ENCODE measurements around the gene NCKAP5.

Gene NCKAP5

GRCh38 chr2:133599811-133600210 is 31.5 kb upstream of the NCKAP5 start:
- Histone ChIP-seq H3K9ac (ENCODE audit: low read depth in 1 of 2, low read length in 2 of 2) (no peak overlapping the region), H3K9me3 (ENCODE audit: control insufficient read depth in 1 of 2, low read length in 2 of 2) (no peaks in the 10 kb centered on the region), H3K27me3 (ENCODE audit: control insufficient read depth in 1 of 2, insufficient read depth in 2 of 2, low read length in 2 of 2) (no peaks in the 10 kb centered on the region), H3K4me3 (ENCODE audit: low read depth in 1 of 2, low read length in 2 of 2) (no peak overlapping the region), H3K36me3 (ENCODE audit: control insufficient read depth in 1 of 2, insufficient read depth in 2 of 2, low read length in 2 of 2) (no peaks in the 10 kb centered on the region), H3K4me1 (ENCODE audit: control insufficient read depth in 1 of 2, insufficient read depth in 2 of 2, low read length in 2 of 2) (no peaks in the 10 kb centered on the region), H3K27ac (ENCODE audit: low read depth, low read length) (no peak overlapping the region)

- no peak overlapping the region for H3K27ac ChIP-seq (ENCODE audit: low read depth, low read length)
- no peak overlapping the region for H3K9ac ChIP-seq (ENCODE audit: low read depth in 1 of 2, low read length in 2 of 2)
- H3K4me1 ChIP-seq (ENCODE audit: control insufficient read depth in 1 of 2, insufficient read depth in 2 of 2, low read length in 2 of 2), result no peaks in the 10 kb centered on the region
- H3K36me3 ChIP-seq (ENCODE audit: control insufficient read depth in 1 of 2, insufficient read depth in 2 of 2, low read length in 2 of 2), result no peaks in the 10 kb centered on the region
- no peaks in the 10 kb centered on the region for H3K27me3 ChIP-seq (ENCODE audit: control insufficient read depth in 1 of 2, insufficient read depth in 2 of 2, low read length in 2 of 2)
- no peak overlapping the region for H3K4me3 ChIP-seq (ENCODE audit: low read depth in 1 of 2, low read length in 2 of 2)
- no peaks in the 10 kb centered on the region for H3K9me3 ChIP-seq (ENCODE audit: control insufficient read depth in 1 of 2, low read length in 2 of 2)
Measured at GRCh38 chr2:133599211-133599803, 31.0 kb upstream of the NCKAP5 start.

GRCh38 chr2:133598769-133599168 is 30.5 kb upstream of the NCKAP5 start:
- Histone ChIP-seq H3K4me1 (ENCODE audit: control insufficient read depth in 1 of 2, insufficient read depth in 2 of 2, low read length in 2 of 2) (no peaks in the 10 kb centered on the region), H3K27ac (ENCODE audit: low read depth, low read length) (no peak overlapping the region), H3K36me3 (ENCODE audit: control insufficient read depth in 1 of 2, insufficient read depth in 2 of 2, low read length in 2 of 2) (no peaks in the 10 kb centered on the region)

GRCh38 chr2:133596701-133597393 is 28.6 kb upstream of the NCKAP5 start:
- Histone ChIP-seq H3K27ac (ENCODE audit: low read depth, low read length) (no peak overlapping the region), H3K4me3 (ENCODE audit: low read depth in 1 of 2, low read length in 2 of 2) (no peak overlapping the region), H3K9ac (ENCODE audit: low read depth in 1 of 2, low read length in 2 of 2) (no peak overlapping the region), H3K36me3 (ENCODE audit: control insufficient read depth in 1 of 2, insufficient read depth in 2 of 2, low read length in 2 of 2) (no peaks in the 10 kb centered on the region), H3K27me3 (ENCODE audit: control insufficient read depth in 1 of 2, insufficient read depth in 2 of 2, low read length in 2 of 2) (no peaks in the 10 kb centered on the region), H3K4me1 (ENCODE audit: control insufficient read depth in 1 of 2, insufficient read depth in 2 of 2, low read length in 2 of 2) (no peaks in the 10 kb centered on the region), H3K9me3 (ENCODE audit: control insufficient read depth in 1 of 2, low read length in 2 of 2) (no peaks in the 10 kb centered on the region)

More at GRCh38 chr2:133598769-133599168, 30.5 kb upstream of the NCKAP5 start:
- no peak overlapping the region for H3K9ac ChIP-seq (ENCODE audit: low read depth in 1 of 2, low read length in 2 of 2)
- no peaks in the 10 kb centered on the region for H3K27me3 ChIP-seq (ENCODE audit: control insufficient read depth in 1 of 2, insufficient read depth in 2 of 2, low read length in 2 of 2)
- H3K4me3 ChIP-seq (ENCODE audit: low read depth in 1 of 2, low read length in 2 of 2), result no peak overlapping the region
- no peaks in the 10 kb centered on the region for H3K9me3 ChIP-seq (ENCODE audit: control insufficient read depth in 1 of 2, low read length in 2 of 2)

GRCh38 chr2:133591164-133591563 is 22.9 kb upstream of the NCKAP5 start:
- H3K36me3 ChIP-seq (ENCODE audit: control insufficient read depth in 1 of 2, insufficient read depth in 2 of 2, low read length in 2 of 2), result no peaks in the 10 kb centered on the region
- H3K27me3 ChIP-seq (ENCODE audit: control insufficient read depth in 1 of 2, insufficient read depth in 2 of 2, low read length in 2 of 2), result no peaks in the 10 kb centered on the region
- H3K9ac ChIP-seq (ENCODE audit: low read depth in 1 of 2, low read length in 2 of 2), result no peak overlapping the region
- no peak overlapping the region for H3K4me3 ChIP-seq (ENCODE audit: low read depth in 1 of 2, low read length in 2 of 2)
- H3K9me3 ChIP-seq (ENCODE audit: control insufficient read depth in 1 of 2, low read length in 2 of 2), result no peaks in the 10 kb centered on the region
- no peak overlapping the region for H3K27ac ChIP-seq (ENCODE audit: low read depth, low read length)
- peaks cover 0 to 3% of the 10 kb centered on the region in 2 donors for H3K4me1 ChIP-seq (ENCODE audit: control insufficient read depth in 1 of 2, insufficient read depth in 2 of 2, low read length in 2 of 2)

GRCh38 chr2:133589456-133589855 is 21.2 kb upstream of the NCKAP5 start:
- no peaks in the 10 kb centered on the region for H3K9me3 ChIP-seq (ENCODE audit: control insufficient read depth in 1 of 2, low read length in 2 of 2)
- H3K27ac ChIP-seq (ENCODE audit: low read depth, low read length), result no peak overlapping the region
- H3K4me3 ChIP-seq (ENCODE audit: low read depth in 1 of 2, low read length in 2 of 2), result no peak overlapping the region
- H3K27me3 ChIP-seq (ENCODE audit: control insufficient read depth in 1 of 2, insufficient read depth in 2 of 2, low read length in 2 of 2), result no peaks in the 10 kb centered on the region
- no peaks in the 10 kb centered on the region for H3K36me3 ChIP-seq (ENCODE audit: control insufficient read depth in 1 of 2, insufficient read depth in 2 of 2, low read length in 2 of 2)
- H3K4me1 ChIP-seq (ENCODE audit: control insufficient read depth in 1 of 2, insufficient read depth in 2 of 2, low read length in 2 of 2), result peaks cover 0 to 3% of the 10 kb centered on the region in 2 donors
- no peak overlapping the region for H3K9ac ChIP-seq (ENCODE audit: low read depth in 1 of 2, low read length in 2 of 2)

GRCh38 chr2:133588144-133588543 is 19.9 kb upstream of the NCKAP5 start:
- H3K4me3 ChIP-seq (ENCODE audit: low read depth in 1 of 2, low read length in 2 of 2), result no peak overlapping the region
- H3K4me1 ChIP-seq (ENCODE audit: control insufficient read depth in 1 of 2, insufficient read depth in 2 of 2, low read length in 2 of 2), result peaks cover 0 to 3% of the 10 kb centered on the region in 2 donors
- H3K36me3 ChIP-seq (ENCODE audit: control insufficient read depth in 1 of 2, insufficient read depth in 2 of 2, low read length in 2 of 2), result no peaks in the 10 kb centered on the region
- no peaks in the 10 kb centered on the region for H3K9me3 ChIP-seq (ENCODE audit: control insufficient read depth in 1 of 2, low read length in 2 of 2)
- H3K27me3 ChIP-seq (ENCODE audit: control insufficient read depth in 1 of 2, insufficient read depth in 2 of 2, low read length in 2 of 2), result no peaks in the 10 kb centered on the region
- H3K9ac ChIP-seq (ENCODE audit: low read depth in 1 of 2, low read length in 2 of 2), result no peak overlapping the region
- H3K27ac ChIP-seq (ENCODE audit: low read depth, low read length), result no peak overlapping the region

GRCh38 chr2:133586978-133587377 is 18.7 kb upstream of the NCKAP5 start:
- H3K9ac ChIP-seq (ENCODE audit: low read depth in 1 of 2, low read length in 2 of 2), result no peak overlapping the region
- no peaks in the 10 kb centered on the region for H3K27me3 ChIP-seq (ENCODE audit: control insufficient read depth in 1 of 2, insufficient read depth in 2 of 2, low read length in 2 of 2)
- H3K4me1 ChIP-seq (ENCODE audit: control insufficient read depth in 1 of 2, insufficient read depth in 2 of 2, low read length in 2 of 2), result peaks cover 0 to 3% of the 10 kb centered on the region in 2 donors
- H3K4me3 ChIP-seq (ENCODE audit: low read depth in 1 of 2, low read length in 2 of 2), result no peak overlapping the region
- H3K36me3 ChIP-seq (ENCODE audit: control insufficient read depth in 1 of 2, insufficient read depth in 2 of 2, low read length in 2 of 2), result no peaks in the 10 kb centered on the region
- H3K9me3 ChIP-seq (ENCODE audit: control insufficient read depth in 1 of 2, low read length in 2 of 2), result no peaks in the 10 kb centered on the region
- no peak overlapping the region for H3K27ac ChIP-seq (ENCODE audit: low read depth, low read length)

- H3K27ac ChIP-seq (ENCODE audit: low read depth, low read length), result no peak overlapping the region
- no peaks in the 10 kb centered on the region for H3K9me3 ChIP-seq (ENCODE audit: control insufficient read depth in 1 of 2, low read length in 2 of 2)
- H3K36me3 ChIP-seq (ENCODE audit: control insufficient read depth in 1 of 2, insufficient read depth in 2 of 2, low read length in 2 of 2), result no peaks in the 10 kb centered on the region
- H3K27me3 ChIP-seq (ENCODE audit: control insufficient read depth in 1 of 2, insufficient read depth in 2 of 2, low read length in 2 of 2), result no peaks in the 10 kb centered on the region
- no peak overlapping the region for H3K4me3 ChIP-seq (ENCODE audit: low read depth in 1 of 2, low read length in 2 of 2)
- H3K4me1 ChIP-seq (ENCODE audit: control insufficient read depth in 1 of 2, insufficient read depth in 2 of 2, low read length in 2 of 2), result peaks cover 6 to 20% of the 10 kb centered on the region in 2 donors
- H3K9ac ChIP-seq (ENCODE audit: low read depth in 1 of 2, low read length in 2 of 2), result no peak overlapping the region
Measured at GRCh38 chr2:133581010-133581760, 12.9 kb upstream of the NCKAP5 start.

GRCh38 chr2:133579274-133579673 is 11.0 kb upstream of the NCKAP5 start:
- Histone ChIP-seq H3K36me3 (ENCODE audit: control insufficient read depth in 1 of 2, insufficient read depth in 2 of 2, low read length in 2 of 2) (no peaks in the 10 kb centered on the region), H3K27ac (ENCODE audit: low read depth, low read length) (no peak overlapping the region), H3K4me1 (ENCODE audit: control insufficient read depth in 1 of 2, insufficient read depth in 2 of 2, low read length in 2 of 2) (peaks cover 6 to 20% of the 10 kb centered on the region in 2 donors), H3K27me3 (ENCODE audit: control insufficient read depth in 1 of 2, insufficient read depth in 2 of 2, low read length in 2 of 2) (no peaks in the 10 kb centered on the region), H3K9ac (ENCODE audit: low read depth in 1 of 2, low read length in 2 of 2) (no peak overlapping the region), H3K4me3 (ENCODE audit: low read depth in 1 of 2, low read length in 2 of 2) (no peak overlapping the region), H3K9me3 (ENCODE audit: control insufficient read depth in 1 of 2, low read length in 2 of 2) (no peaks in the 10 kb centered on the region)
